SIG-M5 (cell line): ENCODE measurements around the gene SUCLA2.
"Not testable (repeated sequence)": the region's sequence is repeated elsewhere in the genome, so short reads cannot be mapped to it uniquely, and the experiment has no call there.

Source experiments
- DNase-seq: peaks from one replicate; lab custom pipeline; 2025; lab: John Stamatoyannopoulos, UW

SUCLA2 gene

DNA sequence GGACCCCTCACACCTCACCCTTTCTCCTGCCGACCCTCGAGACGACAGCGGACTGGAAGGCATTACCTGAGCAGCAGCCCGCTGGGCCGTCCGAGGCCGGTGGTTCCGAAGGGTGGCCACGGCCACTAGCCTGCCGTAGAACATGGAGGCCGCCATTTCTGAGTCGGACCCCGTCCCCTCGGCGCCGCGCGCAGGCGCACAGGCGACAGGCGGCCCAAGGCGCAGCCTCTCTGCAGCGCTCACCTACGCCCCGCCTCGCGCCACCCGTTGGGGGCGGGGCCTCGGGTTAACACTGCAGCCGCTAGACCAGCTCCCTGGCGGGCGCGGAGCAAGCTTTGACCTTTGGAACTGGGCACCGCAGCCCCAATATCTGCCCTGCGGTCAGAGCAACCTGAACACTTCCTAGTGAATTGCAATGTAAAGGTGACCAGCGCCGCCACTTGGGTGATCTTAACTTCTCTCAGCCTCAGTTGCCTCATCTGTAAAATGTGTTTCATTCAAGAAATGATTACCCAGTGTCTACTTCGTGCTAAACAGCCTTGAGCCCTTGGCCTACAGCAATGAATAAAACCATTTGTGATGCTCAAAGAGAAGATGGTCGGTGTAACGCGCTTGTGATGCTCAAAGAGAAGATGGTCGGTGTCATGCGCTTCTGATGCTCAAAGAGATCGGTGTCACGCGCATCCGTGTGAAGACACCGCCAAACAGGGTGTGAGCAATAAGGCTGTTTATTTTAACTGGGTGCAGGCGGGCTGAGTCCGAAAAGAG is at the start of gene SUCLA2:
SUCLA2 (minus strand) TSS at position 160 of the 768 bp plus-strand sequence; CDS start at position 156, 4 bp downstream.
- DNase-seq: peak; percentile 21

DNA sequence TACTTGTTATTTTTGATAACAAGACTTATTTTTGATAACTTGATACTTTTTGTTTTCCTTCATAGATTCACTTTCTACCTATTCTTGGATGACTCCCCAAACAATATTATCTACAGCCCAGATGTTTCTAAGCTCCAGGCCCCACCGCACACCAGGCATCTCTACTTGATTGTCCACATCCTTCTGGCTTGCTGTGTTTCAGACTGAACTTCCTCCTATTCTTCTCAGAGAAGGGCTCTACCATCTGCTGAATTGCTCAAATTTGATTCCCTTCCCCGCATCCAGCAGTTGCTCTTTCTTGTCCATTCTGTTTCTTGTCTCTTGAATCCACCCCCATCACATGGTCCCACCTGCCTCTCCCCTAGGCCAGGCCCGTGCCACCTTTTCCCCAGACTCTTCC is 49.5 kb upstream of the SUCLA2 start:
- no peak for DNase-seq

DNA sequence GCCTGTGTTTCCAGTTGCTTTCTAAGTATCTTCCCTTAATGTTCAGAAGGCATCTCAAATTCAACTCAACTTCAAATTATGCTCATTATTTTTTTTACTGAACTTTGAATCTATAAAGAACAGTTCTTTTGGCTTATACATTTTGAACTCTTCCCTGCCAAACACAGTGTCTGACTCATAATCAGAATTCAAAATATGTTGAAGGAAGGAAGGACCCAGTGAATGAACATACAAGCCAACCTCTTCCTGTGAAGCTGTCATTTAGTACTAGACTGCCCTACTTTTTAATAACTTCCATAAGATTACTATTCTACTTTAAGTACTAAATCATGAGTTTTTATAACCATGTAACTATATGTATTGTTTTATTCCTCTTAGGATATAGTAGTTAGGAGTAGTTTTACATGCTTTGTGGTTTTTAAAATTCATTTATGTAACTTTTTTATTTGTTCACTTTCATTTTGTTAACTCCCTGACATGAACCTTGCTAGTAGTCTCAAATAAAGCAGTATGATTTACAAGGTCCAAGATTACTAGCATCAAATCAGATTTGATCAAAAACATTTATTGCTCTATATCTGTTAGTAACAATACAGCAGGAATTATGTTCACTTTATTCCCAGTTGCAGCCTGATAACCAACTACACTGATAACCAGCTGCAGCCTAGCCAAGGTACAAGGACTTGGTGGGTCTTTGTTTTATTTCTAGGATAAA is 42.9 kb upstream of the SUCLA2 start:
- no peak for DNase-seq

GRCh38 chr13:48042894-48043293 is 41.8 kb upstream of the SUCLA2 start:
- DNase-seq: no peak

GRCh38 chr13:48040896-48041295 is 39.8 kb upstream of the SUCLA2 start:
- DNase-seq: no peak

DNA sequence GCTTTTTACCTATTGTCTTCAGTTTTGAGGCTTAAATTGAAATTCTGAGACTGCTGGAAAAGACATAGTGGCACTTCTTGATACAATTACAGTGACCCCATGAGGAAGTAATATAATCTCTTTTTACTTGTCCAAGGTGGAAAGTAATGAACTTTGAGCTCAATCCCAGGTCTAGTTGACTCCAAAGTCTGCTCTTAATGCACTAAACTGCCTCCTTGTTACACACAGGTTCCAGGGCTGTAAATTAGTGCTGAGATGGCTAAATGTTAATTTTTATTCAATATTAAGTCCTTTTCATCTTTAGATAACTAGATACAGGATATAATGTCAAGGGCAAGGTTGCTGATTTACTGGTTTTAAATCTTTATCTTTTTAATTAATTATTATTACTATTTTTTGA is 39.0 kb upstream of the SUCLA2 start:
- DNase-seq: no peak

GRCh38 chr13:48038761-48039160 is 37.7 kb upstream of the SUCLA2 start:
- no peak for DNase-seq

GRCh38 chr13:48037346-48038173 is 36.5 kb upstream of the SUCLA2 start, which contains the start of gene NUDT15:
NUDT15 (plus strand) TSS chr13:48037726; CDS start chr13:48037747, 21 bp downstream.
- peak; percentile 75 for DNase-seq

- no peak for DNase-seq
Measured at GRCh38 chr13:48029859-48030258, 28.8 kb upstream of the SUCLA2 start.

GRCh38 chr13:48028066-48028465 is 27.0 kb upstream of the SUCLA2 start:
- DNase-seq: no peak

GRCh38 chr13:48019796-48020195 is 18.7 kb upstream of the SUCLA2 start:
- DNase-seq: no peak

- DNase-seq: no peak
Measured at GRCh38 chr13:48018637-48019036, 17.6 kb upstream of the SUCLA2 start.

DNA sequence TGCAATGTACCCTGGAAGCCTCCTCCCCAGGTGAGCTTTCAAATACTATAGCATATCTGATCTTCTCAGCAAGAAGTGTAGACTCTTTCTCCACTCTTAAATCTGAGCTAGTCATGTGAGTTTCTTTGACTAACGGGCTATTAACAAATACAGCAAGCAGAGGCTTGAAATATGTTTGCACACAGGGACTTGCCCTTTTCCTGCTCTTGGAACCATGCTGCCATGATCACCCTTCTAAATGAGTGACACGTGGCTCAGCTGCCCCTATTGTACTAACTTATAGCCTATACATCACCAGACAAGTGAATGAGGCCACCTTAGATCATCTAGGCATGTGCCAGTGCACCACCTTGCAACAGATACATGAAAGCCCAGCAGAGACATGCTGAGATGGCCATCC is 13.3 kb upstream of the SUCLA2 start:
- DNase-seq: no peak

DNA sequence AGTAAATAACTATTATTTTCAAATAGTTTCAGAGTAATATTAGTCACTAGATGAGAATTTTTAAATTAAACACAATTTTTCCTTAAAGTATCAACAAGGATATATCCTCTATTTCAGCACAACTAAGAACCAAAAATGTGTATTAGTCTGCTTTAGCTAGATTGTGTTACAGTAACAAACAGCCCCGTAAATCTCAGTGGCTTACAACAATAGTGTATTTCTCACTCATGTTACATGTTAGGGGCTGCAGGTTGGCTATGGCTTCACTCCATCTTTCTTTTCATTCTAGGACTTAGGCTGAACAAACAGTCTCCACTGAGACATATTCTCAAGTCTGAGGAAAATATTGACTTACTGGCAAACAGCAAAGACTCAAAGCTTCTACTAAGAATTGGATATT is 11.6 kb upstream of the SUCLA2 start:
- DNase-seq: no peak

DNA sequence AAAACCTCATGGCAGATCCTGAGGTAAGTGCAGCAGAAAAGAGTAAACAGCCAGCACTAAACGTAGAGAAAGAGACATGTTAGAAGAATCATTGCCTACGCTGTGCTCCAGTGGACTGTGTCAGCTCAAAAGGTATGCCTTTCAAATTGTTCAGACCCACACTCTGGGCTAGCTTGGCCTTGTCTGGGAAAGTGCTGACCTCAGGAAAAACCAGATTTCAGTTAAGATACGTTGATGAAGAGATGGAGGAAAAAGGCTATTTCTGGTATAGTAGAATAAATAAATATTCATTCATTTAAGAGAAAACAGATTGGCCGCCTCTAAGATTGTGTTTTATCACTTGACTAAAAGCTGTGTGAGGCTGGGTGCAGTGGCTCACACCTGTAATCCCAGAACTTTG is 9.6 kb upstream of the SUCLA2 start:
- no peak for DNase-seq

DNA sequence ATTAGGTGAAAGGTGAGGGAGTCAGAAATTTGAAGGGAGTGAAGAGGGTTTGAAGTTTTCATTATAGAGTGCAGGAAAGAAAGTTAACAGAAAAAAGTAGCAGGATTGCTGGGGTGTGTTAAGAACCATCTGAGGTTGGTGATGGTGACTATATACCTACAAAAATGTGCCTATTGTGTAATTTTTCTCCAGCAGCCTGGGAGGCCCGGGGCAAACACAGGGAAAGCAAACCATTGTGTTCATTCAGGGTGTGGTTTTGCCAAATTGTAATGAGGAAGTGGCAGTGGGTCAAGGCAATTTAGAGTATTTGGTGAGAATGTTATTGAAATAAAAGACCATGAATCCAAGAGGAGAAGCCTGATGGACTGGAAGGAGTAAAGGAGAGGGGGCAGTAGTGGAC is 8.2 kb upstream of the SUCLA2 start:
- peak; percentile 53 for DNase-seq

GRCh38 chr13:48006396-48006795 is 5.3 kb upstream of the SUCLA2 start:
- DNase-seq: no peak

GRCh38 chr13:48004201-48004600 is 3.1 kb upstream of the SUCLA2 start:
- DNase-seq: no peak

DNA sequence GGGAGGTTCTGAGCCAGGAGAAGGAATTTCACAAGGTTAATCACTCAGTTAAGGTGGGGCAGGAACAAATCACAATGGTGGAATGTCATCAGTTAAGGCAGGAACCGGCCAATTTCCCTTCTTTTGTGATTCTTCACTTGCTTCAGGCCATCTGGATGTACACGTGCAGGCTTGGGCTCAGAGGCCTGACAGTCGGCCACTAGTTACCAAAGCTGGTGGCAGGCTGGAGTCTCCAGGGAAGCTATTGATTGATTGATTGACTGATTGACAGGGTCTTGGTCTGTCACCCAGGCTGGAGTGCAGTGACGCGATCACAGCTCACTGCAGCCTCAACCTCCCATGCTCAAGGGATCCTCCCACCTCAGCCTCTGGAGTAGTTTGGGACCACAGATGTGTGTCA is 926 bp upstream of the SUCLA2 start:
- DNase-seq: not testable (repeated sequence)

- DNase-seq: no peak
Measured at GRCh38 chr13:48000559-48001113, 437 bp downstream of the SUCLA2 start.

DNA sequence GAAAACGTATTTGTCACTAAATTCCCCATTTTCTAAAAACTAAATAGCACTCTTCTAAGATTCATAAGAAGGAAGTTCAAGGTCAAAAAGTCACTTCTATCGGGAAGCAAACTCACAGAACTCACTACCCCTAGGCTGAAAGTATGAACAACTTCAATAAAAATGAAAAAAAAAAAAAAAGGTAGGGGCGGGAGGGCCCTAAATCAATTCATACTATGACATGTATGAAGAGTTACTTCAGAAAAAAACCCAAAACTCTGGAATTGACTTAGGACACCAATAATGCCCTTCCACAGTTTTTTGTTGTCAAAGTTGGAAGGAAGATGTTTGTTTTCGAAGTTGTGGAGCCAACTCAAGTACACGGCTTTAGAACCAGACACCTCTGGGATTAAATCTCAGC is 1.1 kb downstream of the SUCLA2 start:
- DNase-seq: no peak

- DNase-seq: no peak
Measured at GRCh38 chr13:47997384-47997783, 3.7 kb downstream of the SUCLA2 start.
